Hepatocyte (in vitro differentiated cells): Measurements from ENCODE around the gene PALD1.

ENCODE experiments used
- CTCF ChIP-seq: fragments of 200-600 bp; sonication (generic); IDR thresholded peaks from 2 replicates; pipeline ENCODE4 v1.5.1; 2016; ENCODE audit warnings: antibody characterized with exemption, mild to moderate bottlenecking; ENCODE audit not compliant: poor library complexity
- EZH2 ChIP-seq: fragments of 200-600 bp; sonication (generic); IDR thresholded peaks from 2 replicates; pipeline ENCODE4 v1.6.1; 2016; ENCODE audit warnings: antibody characterized with exemption, mild to moderate bottlenecking, borderline replicate concordance

- TF ChIP-seq EZH2 (no peak), CTCF (no peak)
Measured at GRCh38 chr10:70558295-70558694, 79.7 kb downstream of the PALD1 start.
